Measurements from ENCODE around the gene GPR142. TPM values are rescaled to one million over a fixed set of nuclear protein-coding genes. Genes with fewer than 3 reads are reported as not detected.
A peak's percentile ranks its signal among the peaks of the same experiment; 100 is the strongest.

GPR142 gene
- total and polyA plus RNA-seq, 2 donors from 2014 or later = not detected

GRCh38 chr17:74340470-74341023 is 26.8 kb upstream of the GPR142 start:
- intact Hi-C loops (cut with DNase I) = no loop called here
- Histone ChIP-seq H3K9me3 (ENCODE audit: control insufficient read depth in 2 of 3, insufficient read depth in 1 of 3, low read length in 3 of 3) (no peaks in the 10 kb centered on the region), H3K9ac (ENCODE audit: low read length in 3 of 3) (no peak overlapping the region), H3K36me3 (ENCODE audit: control insufficient read depth in 2 of 3, insufficient read depth in 3 of 3, low read length in 3 of 3) (no peaks in the 10 kb centered on the region), H3K4me1 (ENCODE audit: control insufficient read depth in 2 of 3, insufficient read depth in 2 of 3, low read depth in 1 of 3, low read length in 3 of 3) (no peaks in the 10 kb centered on the region), H3K27me3 (ENCODE audit: control insufficient read depth, insufficient read depth, low read length) (no peaks in the 10 kb centered on the region), H3K4me3 (ENCODE audit: low read length in 3 of 3) (no peak overlapping the region), H3K27ac (ENCODE audit: low read depth in 2 of 2, low read length in 2 of 2) (no peak overlapping the region)
- no peak for TF ChIP-seq CTCF (IDR thresholded peaks at IDR 0.05; ENCODE audit: borderline replicate concordance, extremely low read depth, insufficient read depth)
- DNase-seq (no peak), FAIRE-seq (no peak)

- H3K27ac ChIP-seq (ENCODE audit: low read depth in 2 of 2, low read length in 2 of 2) = no peak overlapping the region
- no peaks in the 10 kb centered on the region for H3K4me1 ChIP-seq (ENCODE audit: control insufficient read depth in 2 of 3, insufficient read depth in 2 of 3, low read depth in 1 of 3, low read length in 3 of 3)
- no peak overlapping the region for H3K4me3 ChIP-seq (ENCODE audit: low read length in 3 of 3)
- FAIRE-seq = no peak
- no peaks in the 10 kb centered on the region for H3K27me3 ChIP-seq (ENCODE audit: control insufficient read depth, insufficient read depth, low read length)
- H3K9ac ChIP-seq (ENCODE audit: low read length in 3 of 3) = no peak overlapping the region
- peak in 3 of 5 donors; percentile 52 to 67 (median 63) for DNase-seq
- no peaks in the 10 kb centered on the region for H3K9me3 ChIP-seq (ENCODE audit: control insufficient read depth in 2 of 3, insufficient read depth in 1 of 3, low read length in 3 of 3)
- no peaks in the 10 kb centered on the region for H3K36me3 ChIP-seq (ENCODE audit: control insufficient read depth in 2 of 3, insufficient read depth in 3 of 3, low read length in 3 of 3)
- no peak for TF ChIP-seq CTCF (IDR thresholded peaks at IDR 0.05; ENCODE audit: borderline replicate concordance, extremely low read depth, insufficient read depth)
- intact Hi-C loops (cut with DNase I) = no loop called here
Measured at GRCh38 chr17:74342224-74342623, 25.1 kb upstream of the GPR142 start.

GRCh38 chr17:74343121-74343520 is 24.2 kb upstream of the GPR142 start:
- H3K4me1 ChIP-seq (ENCODE audit: control insufficient read depth in 2 of 3, insufficient read depth in 2 of 3, low read depth in 1 of 3, low read length in 3 of 3) = no peaks in the 10 kb centered on the region
- no peaks in the 10 kb centered on the region for H3K9me3 ChIP-seq (ENCODE audit: control insufficient read depth in 2 of 3, insufficient read depth in 1 of 3, low read length in 3 of 3)
- H3K27ac ChIP-seq (ENCODE audit: low read depth in 2 of 2, low read length in 2 of 2) = no peak overlapping the region
- H3K9ac ChIP-seq (ENCODE audit: low read length in 3 of 3) = no peak overlapping the region
- intact Hi-C loops (cut with DNase I) = no loop called here
- DNase-seq (no peak), FAIRE-seq (no peak)
- H3K36me3 ChIP-seq (ENCODE audit: control insufficient read depth in 2 of 3, insufficient read depth in 3 of 3, low read length in 3 of 3) = no peaks in the 10 kb centered on the region
- no peaks in the 10 kb centered on the region for H3K27me3 ChIP-seq (ENCODE audit: control insufficient read depth, insufficient read depth, low read length)
- no peak for TF ChIP-seq CTCF (IDR thresholded peaks at IDR 0.05; ENCODE audit: borderline replicate concordance, extremely low read depth, insufficient read depth)
- no peak overlapping the region for H3K4me3 ChIP-seq (ENCODE audit: low read length in 3 of 3)

Data from kidney (tissue), 14 donors.